Measurements from ENCODE around the gene RBM33.

The RBM33 gene

DNA sequence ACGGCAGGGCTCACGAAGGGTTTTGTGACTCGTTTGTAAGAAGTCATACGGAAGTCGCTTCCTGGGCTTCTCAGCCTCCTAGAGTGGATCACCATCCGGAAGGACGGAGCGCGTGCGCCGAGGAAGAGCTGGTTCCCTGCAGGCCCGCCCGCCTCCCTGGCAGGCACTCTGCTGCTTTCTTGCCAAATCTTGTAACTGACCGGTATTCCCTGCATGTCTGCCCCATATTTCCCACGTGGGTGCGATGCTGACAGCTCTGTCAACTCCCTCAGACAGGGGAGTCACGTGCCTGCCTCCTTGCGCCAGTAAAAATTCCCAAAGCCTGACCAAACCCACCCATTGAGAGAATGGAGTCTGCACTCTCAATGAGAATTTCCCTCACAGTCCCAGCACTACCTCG, 155.1 kb downstream of the RBM33 start:
- H3K4me1 ChIP-seq (ENCODE audit: control insufficient read depth, insufficient read depth, low read length), result peaks cover 17% of the 10 kb centered on the region
- peaks cover 23% of the 10 kb centered on the region for H3K27me3 ChIP-seq (ENCODE audit: control insufficient read depth, insufficient read depth, low read length)
- no peaks in the 10 kb centered on the region for H3K9me3 ChIP-seq (ENCODE audit: control insufficient read depth, low read length)
- H3K4me3 ChIP-seq (ENCODE audit: low read length), result no peak overlapping the region
- no peak overlapping the region for H3K9ac ChIP-seq (ENCODE audit: low read length)
- H3K36me3 ChIP-seq (ENCODE audit: control insufficient read depth, insufficient read depth, low read length), result no peaks in the 10 kb centered on the region

DNA sequence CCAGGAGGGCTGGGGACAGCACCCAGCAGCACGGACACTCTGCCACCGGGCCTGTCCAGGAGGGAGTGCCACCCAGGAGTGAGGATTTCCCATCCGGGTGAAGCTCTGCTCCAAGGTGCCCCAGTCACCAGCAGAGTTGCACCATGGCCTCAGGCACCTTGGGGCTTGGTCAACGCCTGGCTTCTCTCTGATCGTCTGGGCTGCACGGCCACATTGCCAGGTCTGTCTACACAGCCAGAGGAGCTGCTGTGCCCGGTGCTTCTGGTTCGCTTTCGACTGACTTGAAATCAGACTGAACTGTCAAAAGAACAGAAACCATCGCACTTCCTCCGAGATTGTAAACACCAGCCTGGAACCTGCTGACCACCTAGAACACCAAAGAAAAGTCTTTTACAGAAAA, 155.8 kb downstream of the RBM33 start:
- peaks cover 26% of the 10 kb centered on the region for H3K27me3 ChIP-seq (ENCODE audit: control insufficient read depth, insufficient read depth, low read length)
- no peaks in the 10 kb centered on the region for H3K9me3 ChIP-seq (ENCODE audit: control insufficient read depth, low read length)
- H3K4me3 ChIP-seq (ENCODE audit: low read length), result no peak overlapping the region
- peaks cover 24% of the 10 kb centered on the region for H3K4me1 ChIP-seq (ENCODE audit: control insufficient read depth, insufficient read depth, low read length)
- no peak overlapping the region for H3K9ac ChIP-seq (ENCODE audit: low read length)
- H3K36me3 ChIP-seq (ENCODE audit: control insufficient read depth, insufficient read depth, low read length), result no peaks in the 10 kb centered on the region

DNA sequence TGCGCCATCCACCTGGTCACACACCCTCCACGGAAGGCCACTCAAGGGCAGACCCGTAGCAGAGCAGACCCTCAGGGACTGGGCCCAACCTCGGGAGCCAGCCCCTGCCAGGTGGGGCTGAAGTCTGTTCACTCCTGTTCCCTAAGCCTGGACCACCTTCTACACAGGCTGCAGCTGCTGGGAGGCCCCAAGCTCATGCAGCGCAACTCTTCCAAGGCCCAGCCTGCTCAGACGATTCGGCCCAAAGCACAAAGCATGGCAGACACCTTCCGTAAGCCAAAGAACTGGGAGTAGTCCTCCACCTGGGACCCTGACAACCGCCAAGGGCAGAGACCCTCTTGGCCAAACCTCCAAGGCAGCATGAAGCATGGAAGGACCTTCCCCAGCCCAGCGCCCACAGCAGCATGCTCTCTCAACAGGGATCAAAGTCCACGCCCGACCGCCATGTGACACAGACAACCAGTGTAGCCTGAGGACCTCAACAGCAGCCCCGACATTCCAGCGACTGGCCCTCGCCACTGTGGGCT, 156.3 kb downstream of the RBM33 start:
- H3K9me3 ChIP-seq (ENCODE audit: control insufficient read depth, low read length), result no peaks in the 10 kb centered on the region
- H3K36me3 ChIP-seq (ENCODE audit: control insufficient read depth, insufficient read depth, low read length), result no peaks in the 10 kb centered on the region
- H3K4me1 ChIP-seq (ENCODE audit: control insufficient read depth, insufficient read depth, low read length), result peaks cover 29% of the 10 kb centered on the region
- H3K27me3 ChIP-seq (ENCODE audit: control insufficient read depth, insufficient read depth, low read length), result peaks cover 24% of the 10 kb centered on the region
- H3K9ac ChIP-seq (ENCODE audit: low read length), result no peak overlapping the region
- H3K4me3 ChIP-seq (ENCODE audit: low read length), result no peak overlapping the region

DNA sequence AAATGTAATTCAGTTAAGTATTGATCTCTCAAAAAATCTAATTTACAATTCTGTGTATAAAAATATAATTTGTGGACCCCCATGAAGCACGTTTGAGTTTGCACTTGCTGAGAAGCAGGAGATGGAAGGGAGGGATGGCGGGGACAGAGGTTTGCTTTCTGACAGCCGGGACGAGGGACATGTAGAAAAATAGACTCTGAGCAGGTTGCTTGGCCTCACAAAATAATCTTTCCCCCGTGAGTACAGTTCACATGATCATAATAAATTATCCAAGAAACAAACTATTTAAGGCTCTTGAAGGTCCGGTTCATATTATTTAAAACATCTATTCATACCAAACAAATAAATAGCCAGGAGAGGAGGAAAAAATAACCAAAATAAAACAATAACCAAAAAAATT, 157.8 kb downstream of the RBM33 start:
- no peaks in the 10 kb centered on the region for H3K36me3 ChIP-seq (ENCODE audit: control insufficient read depth, insufficient read depth, low read length)
- H3K9ac ChIP-seq (ENCODE audit: low read length), result no peak overlapping the region
- no peaks in the 10 kb centered on the region for H3K9me3 ChIP-seq (ENCODE audit: control insufficient read depth, low read length)
- peaks cover 36% of the 10 kb centered on the region for H3K4me1 ChIP-seq (ENCODE audit: control insufficient read depth, insufficient read depth, low read length)
- H3K4me3 ChIP-seq (ENCODE audit: low read length), result no peak overlapping the region
- peaks cover 27% of the 10 kb centered on the region for H3K27me3 ChIP-seq (ENCODE audit: control insufficient read depth, insufficient read depth, low read length)

DNA sequence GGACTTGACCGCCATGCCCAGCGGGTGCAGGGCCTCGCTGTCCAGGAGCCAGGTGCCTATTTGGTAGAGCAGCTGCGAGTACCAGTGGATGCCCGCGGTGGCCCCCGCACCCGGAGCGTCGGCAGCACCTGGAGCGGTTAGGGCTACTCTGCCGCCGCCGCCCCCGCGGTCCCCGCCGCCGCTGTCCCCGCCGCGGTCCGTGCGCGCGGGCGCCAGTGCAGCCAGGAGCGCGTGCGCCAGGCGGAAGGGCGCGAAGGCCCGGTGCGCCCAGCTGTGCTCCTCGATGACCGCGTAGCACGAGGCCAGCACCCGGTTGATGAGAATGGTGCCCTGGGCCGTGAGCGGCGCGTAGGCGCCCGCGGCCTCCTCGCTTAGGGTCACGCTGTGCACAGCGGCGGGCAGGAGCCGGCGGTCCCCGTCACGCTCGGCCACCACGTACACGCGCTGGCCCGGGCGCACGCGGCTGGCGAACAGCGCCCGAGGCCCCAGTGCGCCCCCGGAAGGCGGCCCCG, 158.5 kb downstream of the RBM33 start:
- Histone ChIP-seq H3K4me1 (ENCODE audit: control insufficient read depth, insufficient read depth, low read length) (peaks cover 42% of the 10 kb centered on the region), H3K36me3 (ENCODE audit: control insufficient read depth, insufficient read depth, low read length) (no peaks in the 10 kb centered on the region), H3K9me3 (ENCODE audit: control insufficient read depth, low read length) (no peaks in the 10 kb centered on the region), H3K4me3 (ENCODE audit: low read length) (no peak overlapping the region), H3K9ac (ENCODE audit: low read length) (no peak overlapping the region), H3K27me3 (ENCODE audit: control insufficient read depth, insufficient read depth, low read length) (peaks cover 27% of the 10 kb centered on the region)

DNA sequence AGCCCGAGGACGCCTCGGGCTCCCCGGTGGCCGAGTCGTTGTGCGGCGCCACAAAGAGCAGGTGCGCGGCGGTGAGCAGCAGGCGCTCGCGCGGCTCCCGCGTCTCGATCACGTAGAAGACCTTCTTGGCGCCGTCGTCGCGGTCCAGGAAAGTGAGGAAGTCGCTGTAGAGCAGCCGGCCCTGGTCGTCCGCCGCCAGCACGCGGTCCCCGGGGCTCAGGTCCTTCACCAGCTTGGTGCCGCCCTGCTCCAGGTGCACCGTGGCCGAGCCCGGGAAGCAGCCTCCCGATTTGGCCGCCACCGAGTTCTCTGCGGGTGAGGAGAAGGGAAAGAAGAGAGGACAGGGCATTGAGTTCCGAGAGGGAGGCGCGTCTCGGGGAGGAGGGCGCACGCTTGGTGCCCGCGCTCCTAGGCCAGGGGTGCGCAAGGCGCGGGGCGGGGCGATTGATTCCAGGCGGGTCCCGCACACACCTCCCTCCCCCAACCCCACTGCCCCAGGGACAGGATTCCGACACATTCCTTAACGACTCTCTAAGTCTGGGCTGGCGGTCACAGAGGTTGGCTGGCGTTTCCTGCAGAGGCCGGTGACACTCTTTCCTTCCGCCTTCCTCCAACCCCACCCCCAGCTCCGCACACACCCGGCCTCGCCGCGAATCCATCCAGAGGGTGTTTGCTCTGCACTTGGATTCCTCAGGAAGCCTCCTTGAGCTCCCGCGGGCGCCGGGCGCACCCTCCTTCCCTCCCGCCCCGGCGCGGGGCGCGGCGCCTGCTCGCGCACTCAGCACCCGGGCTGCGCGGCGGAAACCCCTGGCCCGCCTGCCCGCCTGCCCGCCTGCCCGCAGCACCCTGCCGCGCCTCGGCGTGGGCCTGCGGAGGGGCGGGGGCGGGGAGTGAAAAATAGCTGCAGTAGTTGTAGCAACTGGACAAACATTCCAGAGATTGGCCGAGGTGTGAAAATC, 159.2 kb downstream of the RBM33 start:
- peaks cover 27% of the 10 kb centered on the region for H3K27me3 ChIP-seq (ENCODE audit: control insufficient read depth, insufficient read depth, low read length)
- H3K4me1 ChIP-seq (ENCODE audit: control insufficient read depth, insufficient read depth, low read length), result peaks cover 46% of the 10 kb centered on the region
- no peaks in the 10 kb centered on the region for H3K36me3 ChIP-seq (ENCODE audit: control insufficient read depth, insufficient read depth, low read length)
- no peak overlapping the region for H3K9ac ChIP-seq (ENCODE audit: low read length)
- no peaks in the 10 kb centered on the region for H3K9me3 ChIP-seq (ENCODE audit: control insufficient read depth, low read length)
- no peak overlapping the region for H3K4me3 ChIP-seq (ENCODE audit: low read length)

DNA sequence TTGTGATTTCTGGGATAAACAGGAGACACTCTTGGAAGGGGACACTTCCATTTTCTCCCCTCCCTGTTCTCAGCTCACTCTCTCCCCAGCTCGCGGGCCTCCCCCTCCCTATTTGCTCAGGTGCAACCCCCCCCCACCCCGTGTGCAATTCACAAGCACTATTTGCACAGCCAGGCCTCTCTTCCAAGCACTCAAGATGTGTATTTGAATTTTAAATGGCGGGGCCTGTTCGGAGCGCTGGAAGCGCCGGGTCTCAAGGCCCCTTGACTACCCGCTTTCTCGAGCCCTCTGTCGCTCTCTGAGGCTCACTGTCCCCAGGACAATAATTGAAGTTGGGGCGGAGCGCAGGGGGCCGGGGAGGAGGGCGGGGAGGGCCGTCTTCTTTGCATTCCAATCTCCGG, 160.0 kb downstream of the RBM33 start:
- H3K9ac ChIP-seq (ENCODE audit: low read length), result no peak overlapping the region
- H3K4me1 ChIP-seq (ENCODE audit: control insufficient read depth, insufficient read depth, low read length), result peaks cover 43% of the 10 kb centered on the region
- H3K9me3 ChIP-seq (ENCODE audit: control insufficient read depth, low read length), result no peaks in the 10 kb centered on the region
- H3K4me3 ChIP-seq (ENCODE audit: low read length), result no peak overlapping the region
- no peaks in the 10 kb centered on the region for H3K36me3 ChIP-seq (ENCODE audit: control insufficient read depth, insufficient read depth, low read length)
- H3K27me3 ChIP-seq (ENCODE audit: control insufficient read depth, insufficient read depth, low read length), result peaks cover 27% of the 10 kb centered on the region

DNA sequence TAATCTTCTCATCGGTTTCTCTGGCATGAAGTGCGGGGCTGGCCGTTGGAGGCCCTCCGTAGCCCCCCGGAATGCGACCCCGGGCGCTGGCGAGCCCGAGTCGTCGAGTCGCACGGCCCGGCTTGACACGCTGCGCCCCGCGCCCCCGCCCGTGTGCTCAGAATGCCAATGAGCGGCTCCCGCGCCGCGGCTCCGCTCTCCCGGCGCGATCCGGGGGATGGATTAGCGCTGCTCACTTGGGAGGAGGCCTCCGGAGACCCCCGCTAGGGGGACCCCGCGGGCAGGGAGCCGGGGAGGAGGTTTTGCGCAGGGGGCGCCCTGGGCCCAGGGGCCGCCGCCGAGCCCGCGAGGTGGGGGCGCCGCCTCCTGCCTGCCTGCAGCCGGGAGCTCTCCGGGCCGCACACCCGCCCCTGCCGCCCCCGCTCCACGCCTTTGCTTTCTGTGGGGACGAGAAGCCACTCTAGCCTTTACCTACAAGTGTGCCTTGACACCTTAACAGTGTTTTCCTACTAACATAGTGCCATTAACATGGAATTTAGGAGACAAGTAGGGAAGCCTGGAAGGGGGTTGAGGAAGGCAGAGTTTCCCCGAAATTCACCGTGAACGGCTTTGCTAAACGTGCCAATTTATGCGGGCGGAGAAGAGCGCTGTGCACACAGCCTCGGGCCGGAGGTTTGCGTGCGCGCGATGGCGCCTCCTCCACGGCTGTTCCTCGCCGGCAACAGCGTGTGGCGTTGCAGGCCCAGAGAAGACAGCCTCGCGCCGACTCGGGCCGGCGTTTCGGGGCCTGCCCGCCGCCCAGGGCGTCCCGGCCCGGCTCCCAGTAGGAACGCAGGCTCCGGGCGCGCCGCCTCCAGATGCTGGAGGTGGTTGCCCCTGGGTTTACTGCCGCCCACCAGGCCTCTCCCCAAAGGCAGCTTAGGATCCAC, 160.7 kb downstream of the RBM33 start:
- no peak overlapping the region for H3K4me3 ChIP-seq (ENCODE audit: low read length)
- H3K27me3 ChIP-seq (ENCODE audit: control insufficient read depth, insufficient read depth, low read length), result peaks cover 29% of the 10 kb centered on the region
- no peak overlapping the region for H3K9ac ChIP-seq (ENCODE audit: low read length)
- H3K9me3 ChIP-seq (ENCODE audit: control insufficient read depth, low read length), result no peaks in the 10 kb centered on the region
- no peaks in the 10 kb centered on the region for H3K36me3 ChIP-seq (ENCODE audit: control insufficient read depth, insufficient read depth, low read length)
- H3K4me1 ChIP-seq (ENCODE audit: control insufficient read depth, insufficient read depth, low read length), result peaks cover 41% of the 10 kb centered on the region

DNA sequence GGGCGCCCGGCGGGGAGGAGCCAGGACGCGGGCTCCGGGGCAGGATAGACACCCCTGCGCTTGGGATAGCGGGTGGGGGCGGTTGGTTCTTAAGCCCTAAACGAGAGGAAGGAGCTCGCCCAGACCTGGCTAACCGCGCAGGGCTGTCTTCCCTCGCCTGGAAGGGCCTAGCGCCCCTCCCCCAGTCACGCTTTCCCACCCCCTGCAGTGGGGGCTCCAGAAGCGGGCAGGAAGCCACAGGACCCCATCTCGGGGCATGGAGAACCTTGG, 161.3 kb downstream of the RBM33 start:
- Histone ChIP-seq H3K4me1 (ENCODE audit: control insufficient read depth, insufficient read depth, low read length) (peaks cover 41% of the 10 kb centered on the region), H3K4me3 (ENCODE audit: low read length) (no peak overlapping the region), H3K27me3 (ENCODE audit: control insufficient read depth, insufficient read depth, low read length) (peaks cover 29% of the 10 kb centered on the region), H3K9ac (ENCODE audit: low read length) (no peak overlapping the region), H3K9me3 (ENCODE audit: control insufficient read depth, low read length) (no peaks in the 10 kb centered on the region), H3K36me3 (ENCODE audit: control insufficient read depth, insufficient read depth, low read length) (no peaks in the 10 kb centered on the region)

DNA sequence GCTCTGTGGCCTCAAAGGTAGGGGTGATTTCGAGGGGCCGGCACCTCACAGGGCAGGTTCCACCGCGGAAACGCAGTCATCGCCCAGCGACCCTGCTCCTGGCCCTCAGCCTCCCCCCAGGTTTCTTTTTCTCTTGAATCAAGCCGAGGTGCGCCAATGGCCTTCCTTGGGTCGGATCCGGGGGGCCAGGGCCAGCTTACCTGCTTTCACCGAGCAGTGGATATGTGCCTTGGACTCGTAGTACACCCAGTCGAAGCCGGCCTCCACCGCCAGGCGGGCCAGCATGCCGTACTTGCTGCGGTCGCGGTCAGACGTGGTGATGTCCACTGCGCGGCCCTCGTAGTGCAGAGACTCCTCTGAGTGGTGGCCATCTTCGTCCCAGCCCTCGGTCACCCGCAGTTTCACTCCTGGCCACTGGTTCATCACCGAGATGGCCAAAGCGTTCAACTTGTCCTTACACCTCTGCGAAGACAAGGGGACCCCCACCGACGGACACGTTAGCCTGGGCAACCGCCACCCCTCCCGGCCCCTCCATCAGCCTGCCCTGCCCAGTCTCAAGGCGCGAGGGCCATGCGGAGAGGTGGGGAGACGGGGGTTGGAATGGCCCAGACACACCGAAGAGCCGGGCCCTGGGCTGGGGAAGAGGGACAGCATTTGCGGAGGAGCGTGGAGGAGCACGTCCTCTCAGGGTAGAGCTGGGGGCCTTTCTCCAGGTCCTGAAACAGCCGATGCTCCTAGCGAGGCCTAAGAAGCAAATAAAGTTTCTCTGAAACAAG, 161.8 kb downstream of the RBM33 start:
- Histone ChIP-seq H3K9ac (ENCODE audit: low read length) (no peak overlapping the region), H3K9me3 (ENCODE audit: control insufficient read depth, low read length) (no peaks in the 10 kb centered on the region), H3K4me3 (ENCODE audit: low read length) (no peak overlapping the region), H3K36me3 (ENCODE audit: control insufficient read depth, insufficient read depth, low read length) (no peaks in the 10 kb centered on the region), H3K27me3 (ENCODE audit: control insufficient read depth, insufficient read depth, low read length) (peaks cover 31% of the 10 kb centered on the region), H3K4me1 (ENCODE audit: control insufficient read depth, insufficient read depth, low read length) (peaks cover 41% of the 10 kb centered on the region)

DNA sequence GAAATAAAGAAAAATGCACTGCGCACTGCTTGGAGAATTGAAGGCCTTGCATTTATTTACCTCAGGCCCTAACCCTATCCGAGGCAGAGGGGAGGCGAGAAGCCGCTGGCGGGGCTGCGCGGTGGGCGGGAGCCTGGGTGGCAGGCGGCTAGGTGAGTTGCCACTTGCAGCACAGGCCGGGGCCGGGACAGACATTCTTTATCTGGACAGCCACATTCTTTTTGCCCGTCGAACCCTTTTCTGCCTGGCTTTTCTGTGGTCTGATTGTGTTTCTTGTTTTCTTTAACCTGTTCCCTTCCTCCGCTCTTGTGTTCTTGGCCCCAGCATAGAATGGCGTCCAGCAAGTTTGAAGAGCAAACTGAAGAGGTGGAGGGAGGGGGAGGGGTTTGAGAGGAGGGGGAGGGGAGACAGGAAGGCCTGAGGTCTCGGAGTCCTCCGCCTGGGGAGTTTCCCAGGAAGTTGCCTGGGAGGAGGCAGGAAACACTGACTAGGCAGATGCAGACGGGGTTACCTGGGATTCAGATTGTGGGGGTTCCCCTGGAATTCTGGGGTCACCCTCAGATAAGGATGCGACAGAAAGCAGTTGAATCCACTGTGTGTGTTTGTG, 162.7 kb downstream of the RBM33 start:
- Histone ChIP-seq H3K4me3 (ENCODE audit: low read length) (no peak overlapping the region), H3K27me3 (ENCODE audit: control insufficient read depth, insufficient read depth, low read length) (peaks cover 32% of the 10 kb centered on the region), H3K4me1 (ENCODE audit: control insufficient read depth, insufficient read depth, low read length) (peaks cover 41% of the 10 kb centered on the region), H3K36me3 (ENCODE audit: control insufficient read depth, insufficient read depth, low read length) (no peaks in the 10 kb centered on the region), H3K9ac (ENCODE audit: low read length) (no peak overlapping the region), H3K9me3 (ENCODE audit: control insufficient read depth, low read length) (no peaks in the 10 kb centered on the region)
